ENCODE measurements around the gene AHDC1.

DNA sequence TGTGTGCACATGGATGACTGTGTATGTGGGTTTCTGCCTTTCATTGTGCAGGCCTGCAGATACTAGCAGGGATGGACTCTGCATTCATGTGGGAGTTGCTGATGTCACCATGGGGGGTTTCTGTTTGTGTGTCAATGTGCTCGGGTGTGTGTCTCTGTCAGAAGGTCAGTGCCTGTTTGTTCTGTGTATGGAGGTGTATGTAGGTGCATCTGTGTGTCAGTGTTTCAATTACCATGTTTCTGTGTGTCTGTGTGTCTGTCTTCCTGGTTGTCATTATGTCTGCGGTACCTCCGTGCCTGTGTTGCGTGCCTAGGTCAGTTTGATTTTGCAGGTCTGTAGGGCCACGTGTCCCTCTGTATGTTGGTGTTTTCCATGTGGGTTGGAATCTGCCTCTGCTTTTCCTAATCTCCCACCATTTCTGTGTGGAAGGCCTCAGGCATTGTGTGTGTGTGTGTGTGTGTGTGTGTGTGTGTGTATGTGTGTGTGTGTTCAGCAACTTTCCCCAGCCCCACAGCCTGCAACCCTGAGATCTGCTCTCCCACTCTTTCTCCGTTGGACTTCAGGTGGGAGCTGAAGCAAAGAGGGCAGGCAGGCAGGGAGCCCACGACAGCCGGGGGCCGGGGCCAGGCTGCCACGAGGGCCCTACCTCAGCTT is 77.2 kb downstream of the AHDC1 start:
- TF ChIP-seq, protein P1, sequence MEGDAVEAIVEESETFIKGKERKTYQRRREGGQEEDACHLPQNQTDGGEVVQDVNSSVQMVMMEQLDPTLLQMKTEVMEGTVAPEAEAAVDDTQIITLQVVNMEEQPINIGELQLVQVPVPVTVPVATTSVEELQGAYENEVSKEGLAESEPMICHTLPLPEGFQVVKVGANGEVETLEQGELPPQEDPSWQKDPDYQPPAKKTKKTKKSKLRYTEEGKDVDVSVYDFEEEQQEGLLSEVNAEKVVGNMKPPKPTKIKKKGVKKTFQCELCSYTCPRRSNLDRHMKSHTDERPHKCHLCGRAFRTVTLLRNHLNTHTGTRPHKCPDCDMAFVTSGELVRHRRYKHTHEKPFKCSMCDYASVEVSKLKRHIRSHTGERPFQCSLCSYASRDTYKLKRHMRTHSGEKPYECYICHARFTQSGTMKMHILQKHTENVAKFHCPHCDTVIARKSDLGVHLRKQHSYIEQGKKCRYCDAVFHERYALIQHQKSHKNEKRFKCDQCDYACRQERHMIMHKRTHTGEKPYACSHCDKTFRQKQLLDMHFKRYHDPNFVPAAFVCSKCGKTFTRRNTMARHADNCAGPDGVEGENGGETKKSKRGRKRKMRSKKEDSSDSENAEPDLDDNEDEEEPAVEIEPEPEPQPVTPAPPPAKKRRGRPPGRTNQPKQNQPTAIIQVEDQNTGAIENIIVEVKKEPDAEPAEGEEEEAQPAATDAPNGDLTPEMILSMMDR (IDR thresholded peaks at IDR 0.05) = no peak
- TF ChIP-seq EZH2 (IDR thresholded peaks at IDR 0.05) (no peak), EZH2phosphoT487 (IDR thresholded peaks at IDR 0.05) (no peak)

Data from neural progenitor cell (in vitro differentiated cells).